ENCODE measurements around the gene AGXT2. TPM values are rescaled to one million over a fixed set of nuclear protein-coding genes. Genes with fewer than 3 reads are reported as not detected.

The AGXT2 gene
- total RNA-seq, 1 experiment from 2014 or later: not detected

- ChIA-PET CTCF (interaction anchor here (1.1 kb wide), 1 partner anchor 26 kb away, joined by 4 read pairs; no protein-coding TSS in a partner anchor), POLR2A (no interaction called here)
- H3K4me1 Mint-ChIP-seq: peaks cover 8% of the 10 kb centered on the region
- H3K4me3 Mint-ChIP-seq: no peak overlapping the region
- H3K27ac Mint-ChIP-seq: no peak overlapping the region
- H3K9me3 Mint-ChIP-seq: no peaks in the 10 kb centered on the region
- H3K36me3 Mint-ChIP-seq: no peaks in the 10 kb centered on the region
- DNase-seq (ENCODE audit: low spot score): no peak
- no peaks in the 10 kb centered on the region for H3K27me3 Mint-ChIP-seq (ENCODE audit: low read depth)
- no peak for TF ChIP-seq PREB (CRISPR knock-in tag; IDR thresholded peaks at IDR 0.05; ENCODE audit: borderline replicate concordance)
- no peak for TF ChIP-seq MAX (CRISPR knock-in tag; IDR thresholded peaks at IDR 0.05)
- TF ChIP-seq USF1 (CRISPR knock-in tag; IDR thresholded peaks at IDR 0.05): no peak
- no peak for TF ChIP-seq E2F5 (CRISPR knock-in tag; IDR thresholded peaks at IDR 0.05)
- TF ChIP-seq GRHL2 (CRISPR knock-in tag; IDR thresholded peaks at IDR 0.05; ENCODE audit: insufficient replicate concordance, severe bottlenecking): no peak
- ATAC-seq: no peak
Measured at GRCh38 chr5:35029333-35029732, 18.4 kb downstream of the AGXT2 start.

- H3K4me3 Mint-ChIP-seq: no peak overlapping the region
Measured at GRCh38 chr5:35026941-35027340, 20.8 kb downstream of the AGXT2 start.

More at GRCh38 chr5:35026941-35027340, 20.8 kb downstream of the AGXT2 start:
- TF ChIP-seq TP53 (CRISPR knock-in tag; IDR thresholded peaks at IDR 0.05) (no peak), CTCF (IDR thresholded peaks at IDR 0.05) (no peak), JUN (CRISPR knock-in tag; IDR thresholded peaks at IDR 0.05) (no peak), ZBTB43 (CRISPR knock-in tag; IDR thresholded peaks at IDR 0.05) (no peak), ZNF423 (CRISPR knock-in tag; IDR thresholded peaks at IDR 0.05) (no peak), ZNF232 (CRISPR knock-in tag; IDR thresholded peaks at IDR 0.05) (no peak), CREB1 (CRISPR knock-in tag; IDR thresholded peaks at IDR 0.05) (no peak), E2F4 (CRISPR knock-in tag; IDR thresholded peaks at IDR 0.05; ENCODE audit: borderline replicate concordance, low read depth) (no peak), TEAD4 (CRISPR knock-in tag; IDR thresholded peaks at IDR 0.05) (no peak), RORB (CRISPR knock-in tag; IDR thresholded peaks at IDR 0.05) (no peak), ZMAT4 (CRISPR knock-in tag; IDR thresholded peaks at IDR 0.05) (no peak), HMGXB4 (CRISPR knock-in tag; IDR thresholded peaks at IDR 0.05) (no peak), ATF1 (CRISPR knock-in tag; IDR thresholded peaks at IDR 0.05) (no peak), ZNF219 (CRISPR knock-in tag; IDR thresholded peaks at IDR 0.05; ENCODE audit: borderline replicate concordance) (no peak), NR3C1 (CRISPR knock-in tag; conservative IDR thresholded peaks at IDR 0.05; ENCODE audit: low read depth) (no peak), RELA (CRISPR knock-in tag; IDR thresholded peaks at IDR 0.05; ENCODE audit: borderline replicate concordance) (no peak), SMAD4 (CRISPR knock-in tag; IDR thresholded peaks at IDR 0.05) (no peak), ZNF671 (CRISPR knock-in tag; IDR thresholded peaks at IDR 0.05) (no peak), USF2 (CRISPR knock-in tag; IDR thresholded peaks at IDR 0.05) (no peak), NFE2L1 (CRISPR knock-in tag; IDR thresholded peaks at IDR 0.05) (no peak)
- H3K4me1 Mint-ChIP-seq: peaks cover 8% of the 10 kb centered on the region
- ATAC-seq (no peak), DNase-seq (ENCODE audit: low spot score) (no peak)
- no peaks in the 10 kb centered on the region for H3K36me3 Mint-ChIP-seq
- POLR2A ChIA-PET: no interaction called here
- H3K9me3 Mint-ChIP-seq: no peaks in the 10 kb centered on the region
- CTCF ChIA-PET: interaction anchor here (1.5 kb wide), 1 partner anchor 23 kb away, joined by 7 read pairs; no protein-coding TSS in a partner anchor
- H3K27ac Mint-ChIP-seq: no peak overlapping the region
- no peaks in the 10 kb centered on the region for H3K27me3 Mint-ChIP-seq (ENCODE audit: low read depth)

Data from WTC11 (cell line).